ENCODE results near the gene HECTD1. TPM values are rescaled to one million over a fixed set of nuclear protein-coding genes. Genes with fewer than 3 reads are reported as not detected.

The HECTD1 gene
- total RNA-seq, 1 experiment from 2014 or later = 88.5 TPM

- no peak for TF ChIP-seq ATF6 (CRISPR knock-in tag; IDR thresholded peaks at IDR 0.05)
- no peak for TF ChIP-seq ETV6 (CRISPR knock-in tag; IDR thresholded peaks at IDR 0.05)
- TF ChIP-seq HMGA2 (CRISPR knock-in tag; IDR thresholded peaks at IDR 0.05) = no peak
- TF ChIP-seq GABPB1 (CRISPR knock-in tag; IDR thresholded peaks at IDR 0.05) = peak; percentile 32; the same call in 1 of the 2 replicates
- no peak for TF ChIP-seq ESRRA (CRISPR knock-in tag; IDR thresholded peaks at IDR 0.05; ENCODE audit: borderline replicate concordance)
- no peak for TF ChIP-seq AR (CRISPR knock-in tag; IDR thresholded peaks at IDR 0.05)
- no peak for TF ChIP-seq TEAD1 (CRISPR knock-in tag; IDR thresholded peaks at IDR 0.05)
- TF ChIP-seq ZNF219 (CRISPR knock-in tag; IDR thresholded peaks at IDR 0.05; ENCODE audit: borderline replicate concordance) = no peak
- no peaks in the 10 kb centered on the region for H3K36me3 Mint-ChIP-seq
- DNase-seq (ENCODE audit: low spot score) (no peak), ATAC-seq (no peak)
- POLR2A ChIA-PET = no interaction called here
- no peak overlapping the region for H3K27ac Mint-ChIP-seq
- no peak overlapping the region for H3K4me3 Mint-ChIP-seq
- no peaks in the 10 kb centered on the region for H3K27me3 Mint-ChIP-seq (ENCODE audit: low read depth)
- H3K9me3 Mint-ChIP-seq = no peaks in the 10 kb centered on the region
- CTCF ChIA-PET = interaction anchor here (0.6 to 1.2 kb wide), 2 partner anchors 21 to 551 kb away, joined by 3 to 5 read pairs; partner anchors contain the start of gene HECTD1
- H3K4me1 Mint-ChIP-seq = peaks cover 6% of the 10 kb centered on the region
Measured at GRCh38 chr14:31228533-31228932, 20.9 kb upstream of the HECTD1 start.

GRCh38 chr14:31224808-31225207, 17.2 kb upstream of the HECTD1 start:
- no peaks in the 10 kb centered on the region for H3K36me3 Mint-ChIP-seq
- DNase-seq (ENCODE audit: low spot score) (no peak), ATAC-seq (no peak)
- no peak overlapping the region for H3K27ac Mint-ChIP-seq
- POLR2A ChIA-PET = no interaction called here
- no peak overlapping the region for H3K4me3 Mint-ChIP-seq
- CTCF ChIA-PET = interaction anchor here (0.6 kb wide), 1 partner anchor 110 kb away, joined by 5 read pairs; no protein-coding TSS in a partner anchor
- H3K27me3 Mint-ChIP-seq (ENCODE audit: low read depth) = no peaks in the 10 kb centered on the region
- peaks cover 3% of the 10 kb centered on the region for H3K4me1 Mint-ChIP-seq
- no peak for TF ChIP-seq ZSCAN18 (CRISPR knock-in tag; IDR thresholded peaks at IDR 0.05)
- no peak for TF ChIP-seq ZNF671 (CRISPR knock-in tag; IDR thresholded peaks at IDR 0.05)
- no peak for TF ChIP-seq ZNF263 (CRISPR knock-in tag; IDR thresholded peaks at IDR 0.05; ENCODE audit: low read depth)
- TF ChIP-seq ERG (CRISPR knock-in tag; IDR thresholded peaks at IDR 0.05) = no peak
- H3K9me3 Mint-ChIP-seq = no peaks in the 10 kb centered on the region

GRCh38 chr14:31223331-31223730, 15.7 kb upstream of the HECTD1 start:
- CTCF ChIA-PET = no interaction called here
- Mint-ChIP-seq H3K4me3 (no peak overlapping the region), H3K9me3 (no peaks in the 10 kb centered on the region), H3K4me1 (no peaks in the 10 kb centered on the region), H3K36me3 (no peaks in the 10 kb centered on the region), H3K27me3 (ENCODE audit: low read depth) (no peaks in the 10 kb centered on the region), H3K27ac (no peak overlapping the region)
- ATAC-seq (no peak), DNase-seq (ENCODE audit: low spot score) (no peak)
- POLR2A ChIA-PET = no interaction called here
- TF ChIP-seq ARID4B (CRISPR knock-in tag; IDR thresholded peaks at IDR 0.05; ENCODE audit: borderline replicate concordance) = no peak
- TF ChIP-seq FOXP1 (CRISPR knock-in tag; IDR thresholded peaks at IDR 0.05; ENCODE audit: borderline replicate concordance) = no peak
- no peak for TF ChIP-seq ATF2 (CRISPR knock-in tag; IDR thresholded peaks at IDR 0.05; ENCODE audit: borderline replicate concordance, low read depth)
- no peak for TF ChIP-seq RELA (CRISPR knock-in tag; IDR thresholded peaks at IDR 0.05; ENCODE audit: borderline replicate concordance)
- no peak for TF ChIP-seq NFYB (CRISPR knock-in tag; conservative IDR thresholded peaks at IDR 0.05; ENCODE audit: low read depth)
- no peak for TF ChIP-seq HMGA2 (CRISPR knock-in tag; IDR thresholded peaks at IDR 0.05)
- TF ChIP-seq ZNF138 (CRISPR knock-in tag; conservative IDR thresholded peaks at IDR 0.05) = no peak
- no peak for TF ChIP-seq GRHL2 (CRISPR knock-in tag; IDR thresholded peaks at IDR 0.05; ENCODE audit: insufficient replicate concordance, severe bottlenecking)

Measured in WTC11 (cell line).